RWPE2 (cell line): ENCODE results near the gene PNKD.
A peak's percentile ranks its signal among the peaks of the same experiment; 100 is the strongest.

Source experiments
- ATAC-seq: fragments of 200-7000 bp; cut with Tn5 transposase; 3 replicates; pipeline ENCODE4 v1.9.1; 2021; ENCODE audit warnings: low read depth
- DNase-seq: peaks from one replicate; pipeline ENCODE4 v3.0.0-alpha.2; 2020; ENCODE audit warnings: low spot score
- H3K27ac ChIP-seq: fragments of 450-650 bp; 2 replicates; pipeline ENCODE4 v1.5.1; 2017; ENCODE audit warnings: mild to moderate bottlenecking; ENCODE audit not compliant: poor library complexity, severe bottlenecking
- H3K27me3 ChIP-seq: fragments of 250-450 bp; sonication (Bioruptor Pico); 2 replicates; pipeline ENCODE4 v1.5.1; 2021; ENCODE audit warnings: mild to moderate bottlenecking, moderate library complexity; ENCODE audit not compliant: insufficient read depth, poor library complexity, severe bottlenecking
- H3K36me3 ChIP-seq: fragments of 250-450 bp; sonication (Bioruptor Pico); 2 replicates; pipeline ENCODE4 v1.5.1; 2020; ENCODE audit warnings: low read depth, mild to moderate bottlenecking, moderate library complexity
- H3K4me1 ChIP-seq: fragments of 250-450 bp; sonication (Bioruptor Pico); 2 replicates; pipeline ENCODE4 v1.5.1; 2021; ENCODE audit warnings: mild to moderate bottlenecking, moderate library complexity; ENCODE audit not compliant: insufficient read depth, poor library complexity, severe bottlenecking
- H3K4me3 ChIP-seq: fragments of 250-450 bp; sonication (Bioruptor Pico); 2 replicates; pipeline ENCODE4 v1.5.1; 2021; ENCODE audit warnings: mild to moderate bottlenecking, moderate library complexity; ENCODE audit not compliant: severe bottlenecking
- H3K9me3 ChIP-seq: fragments of 250-450 bp; sonication (Bioruptor Pico); 2 replicates; pipeline ENCODE4 v1.5.1; 2021; ENCODE audit warnings: mild to moderate bottlenecking, moderate library complexity; ENCODE audit not compliant: severe bottlenecking
- CTCF ChIP-seq: fragments of 450-650 bp; IDR thresholded peaks from one replicate; pipeline ENCODE4 v1.5.1; 2017; ENCODE audit warnings: mild to moderate bottlenecking, moderate library complexity; ENCODE audit not compliant: poor library complexity, severe bottlenecking

Gene PNKD

GRCh38 chr2:218275371-218276072, 5.2 kb downstream of the PNKD start:
- Histone ChIP-seq H3K27ac (no peak overlapping the region), H3K9me3 (no peaks in the 10 kb centered on the region), H3K27me3 (no peaks in the 10 kb centered on the region), H3K36me3 (peaks cover 85% of the 10 kb centered on the region), H3K4me1 (peaks cover 18% of the 10 kb centered on the region), H3K4me3 (no peak overlapping the region)
- DNase-seq (no peak), ATAC-seq (no peak)
- no peak for TF ChIP-seq CTCF

GRCh38 chr2:218276986-218277755, 6.9 kb downstream of the PNKD start:
- DNase-seq = no peak
- peaks cover 95% of the 10 kb centered on the region for H3K36me3 ChIP-seq
- peak; percentile 10 for TF ChIP-seq CTCF

GRCh38 chr2:218277921-218278320, 7.6 kb downstream of the PNKD start:
- no peak overlapping the region for H3K4me3 ChIP-seq
- H3K36me3 ChIP-seq = peaks cover 93% of the 10 kb centered on the region
- H3K27ac ChIP-seq = no peak overlapping the region
- TF ChIP-seq CTCF = no peak
- no peak for ATAC-seq
- no peaks in the 10 kb centered on the region for H3K9me3 ChIP-seq
- H3K4me1 ChIP-seq = peaks cover 18% of the 10 kb centered on the region
- no peak for DNase-seq
- no peaks in the 10 kb centered on the region for H3K27me3 ChIP-seq

More at GRCh38 chr2:218276986-218277755, 6.9 kb downstream of the PNKD start:
- Histone ChIP-seq H3K4me3 (no peak overlapping the region), H3K27me3 (no peaks in the 10 kb centered on the region), H3K27ac (no peak overlapping the region), H3K9me3 (no peaks in the 10 kb centered on the region), H3K4me1 (peaks cover 18% of the 10 kb centered on the region)
- no peak for ATAC-seq

- no peak for TF ChIP-seq CTCF
- Histone ChIP-seq H3K27me3 (no peaks in the 10 kb centered on the region), H3K4me1 (peaks cover 24% of the 10 kb centered on the region), H3K36me3 (peaks cover 95% of the 10 kb centered on the region), H3K4me3 (no peak overlapping the region), H3K27ac (no peak overlapping the region), H3K9me3 (no peaks in the 10 kb centered on the region)
- DNase-seq (no peak), ATAC-seq (no peak)
Observed at GRCh38 chr2:218278531-218279360, 8.4 kb downstream of the PNKD start.
